GM18499 (cell line): Measurements from ENCODE around the gene ABCB7.
"Not testable (repeated sequence)": the region's sequence is repeated elsewhere in the genome, so short reads cannot be mapped to it uniquely, and the experiment has no call there.

Experiments
- ATAC-seq: cut with Tn5 transposase; IDR thresholded peaks from one replicate; pipeline ENCODE4 v1.9.1; 2021; ENCODE audit warnings: moderate number of reproducible peaks; ENCODE audit not compliant: insufficient read depth, unreplicated experiment

ABCB7 gene

GRCh38 chrX:75107863-75108509 is 48.1 kb downstream of the ABCB7 start:
- no peak for ATAC-seq

GRCh38 chrX:75106772-75107171 is 49.3 kb downstream of the ABCB7 start:
- no peak for ATAC-seq

GRCh38 chrX:75096331-75096730 is 59.8 kb downstream of the ABCB7 start:
- ATAC-seq, result no peak

- ATAC-seq, result no peak
These were observed 69.3 kb downstream of the ABCB7 start for GRCh38 chrX:75086731-75087195.

- ATAC-seq, result no peak
These were observed 71.3 kb downstream of the ABCB7 start for GRCh38 chrX:75084757-75085156.

GRCh38 chrX:75076429-75076828 is 79.7 kb downstream of the ABCB7 start:
- ATAC-seq, result no peak

- no peak for ATAC-seq
These were observed 81.6 kb downstream of the ABCB7 start for GRCh38 chrX:75074475-75074874.

GRCh38 chrX:75071334-75071733 is 84.7 kb downstream of the ABCB7 start:
- ATAC-seq, result no peak

- ATAC-seq, result no peak
These were observed 88.2 kb downstream of the ABCB7 start for GRCh38 chrX:75067931-75068330.

- no peak for ATAC-seq
These were observed 94.4 kb downstream of the ABCB7 start for GRCh38 chrX:75061701-75062100.

- no peak for ATAC-seq
These were observed 105.0 kb downstream of the ABCB7 start for GRCh38 chrX:75051047-75051446.

- no peak for ATAC-seq
These were observed 110.7 kb downstream of the ABCB7 start for GRCh38 chrX:75045369-75045768.

- not testable (repeated sequence) for ATAC-seq
These were observed 111.9 kb downstream of the ABCB7 start for GRCh38 chrX:75044142-75044541.

GRCh38 chrX:75038925-75039324 is 117.2 kb downstream of the ABCB7 start:
- ATAC-seq, result no peak
